ENCODE results near the gene POLR1D.

GRCh38 chr13:27654059-27654458, 32.4 kb downstream of the POLR1D start:
- TF ChIP-seq CTCF (IDR thresholded peaks at IDR 0.05) = no peak
- TF ChIP-seq POLR2A (IDR thresholded peaks at IDR 0.05) = no peak

Data from prostate gland (tissue), 2 donors.